H1 (cell line): Measurements from ENCODE around the gene KRT80. TPM values are rescaled to one million over a fixed set of nuclear protein-coding genes. Genes with fewer than 3 reads are reported as not detected.

Source experiments
- EP300 ChIP-seq, 2 experiments: IDR thresholded peaks; 1 replicate in 1 of 2; 2 replicates in 1 of 2; pipeline ENCODE4 v1.6.1; 2011 to 2012; ENCODE audit warnings: low read depth in 2 of 2, low read length in 2 of 2, mild to moderate bottlenecking in 2 of 2, borderline replicate concordance in 1 of 2, inconsistent platforms in 1 of 2, moderate library complexity in 1 of 2
- EZH2 ChIP-seq: fragments of 200-600 bp; sonication (generic); IDR thresholded peaks from 2 replicates; pipeline ENCODE4 v1.7.1; 2012; ENCODE audit warnings: low read depth, mild to moderate bottlenecking, moderate library complexity, low read length, inconsistent platforms; ENCODE audit not compliant: severe bottlenecking
- FOSL1 ChIP-seq: IDR thresholded peaks from 2 replicates; pipeline ENCODE4 v1.6.1; 2011; ENCODE audit warnings: mild to moderate bottlenecking, low read depth, low read length, moderate library complexity; ENCODE audit not compliant: insufficient read depth
- GABPA ChIP-seq: IDR thresholded peaks from 2 replicates; pipeline ENCODE4 v1.6.1; 2011; ENCODE audit warnings: mild to moderate bottlenecking, low read length, moderate library complexity, borderline replicate concordance; ENCODE audit not compliant: insufficient read depth
- HDAC6 ChIP-seq: IDR thresholded peaks from one replicate; pipeline ENCODE4 v1.7.1; 2012; ENCODE audit warnings: low read depth, mild to moderate bottlenecking, inconsistent platforms, low read length, moderate library complexity
- JUN ChIP-seq: IDR thresholded peaks from 2 replicates; pipeline ENCODE4 v1.6.1; 2011; ENCODE audit warnings: low read depth, mild to moderate bottlenecking, improper control_type of control experiment, low read length
- KDM4A ChIP-seq: IDR thresholded peaks from one replicate; pipeline ENCODE4 v1.7.1; 2012; ENCODE audit warnings: low read depth, mild to moderate bottlenecking, moderate library complexity, low read length, inconsistent platforms; ENCODE audit not compliant: severe bottlenecking
- MAFK ChIP-seq: IDR thresholded peaks from 2 replicates; pipeline ENCODE4 v1.6.1; 2012; ENCODE audit warnings: low read depth, mild to moderate bottlenecking, improper control_type of control experiment, low read length
- RAD21 ChIP-seq, 2 experiments: IDR thresholded peaks in 1 of 2; conservative IDR thresholded peaks in 1 of 2; 2 replicates each; pipeline ENCODE4 v1.6.1; 2011; ENCODE audit warnings: low read depth in 2 of 2, low read length in 2 of 2, improper control_type of control experiment in 1 of 2, inconsistent platforms in 1 of 2, mild to moderate bottlenecking in 1 of 2, moderate library complexity in 1 of 2
- RNF2 ChIP-seq: fragments of 200-900, 300-1000 bp; sonication (generic); IDR thresholded peaks from 2 replicates; pipeline ENCODE4 v1.7.1; 2016; ENCODE audit warnings: borderline replicate concordance, low read depth, mild to moderate bottlenecking, antibody characterized with exemption, low read length; ENCODE audit not compliant: poor library complexity, severe bottlenecking; ENCODE audit errors: missing control alignments
- RXRA ChIP-seq: IDR thresholded peaks from 2 replicates; pipeline ENCODE4 v1.6.1; 2011; ENCODE audit warnings: low read depth, mild to moderate bottlenecking, low read length, moderate library complexity; ENCODE audit not compliant: insufficient read depth
- SIN3A ChIP-seq, 2 experiments: IDR thresholded peaks in 1 of 2; conservative IDR thresholded peaks in 1 of 2; 2 replicates each; pipeline ENCODE4 v1.6.1; 2011 to 2012; ENCODE audit warnings: low read length in 2 of 2, improper control_type of control experiment in 1 of 2, low read depth in 1 of 2, mild to moderate bottlenecking in 1 of 2
- SP1 ChIP-seq: IDR thresholded peaks from 2 replicates; pipeline ENCODE4 v1.6.1; 2011; ENCODE audit warnings: low read depth, low read length
- SP4 ChIP-seq: IDR thresholded peaks from 2 replicates; pipeline ENCODE4 v1.6.1; 2012; ENCODE audit warnings: low read length, inconsistent platforms
- SRF ChIP-seq: IDR thresholded peaks from 2 replicates; pipeline ENCODE4 v1.6.1; 2011; ENCODE audit warnings: mild to moderate bottlenecking, low read depth, low read length, moderate library complexity
- TAF1 ChIP-seq: IDR thresholded peaks from 2 replicates; pipeline ENCODE4 v1.6.1; 2011; ENCODE audit warnings: mild to moderate bottlenecking, low read depth, low read length
- polyA plus RNA-seq, 7 experiments: library from polyadenylated mRNA; depleted of rRNA in 3 of 7; stranded (reverse) in 5 of 7; unstranded in 2 of 7; fragments of >200 nt in 5 of 7; fragments of 200-250 nt in 2 of 7; gene quantifications; 1 replicate in 5 of 7; 2 replicates in 1 of 7; 4 replicates in 1 of 7; pipeline versions ENCODE4 v1.2.1 to v1.2.3, GENCODE V29; 2011 to 2013; ENCODE audit warnings: missing spikeins in 2 of 7, mixed read lengths in 2 of 7
- total RNA-seq: library from RNA; stranded (reverse); fragmentation: NEBNext Ultra II Directional; extraction: Animal tissue kit (Norgen Biotek cat#: 25700); gene quantifications from 2 replicates; pipeline ENCODE4 v1.2.1, GENCODE V29; 2021
- TF ChIP-seq, protein P1 (sequence below): IDR thresholded peaks from 2 replicates; pipeline ENCODE4 v1.6.1; 2012; ENCODE audit warnings: low read length, inconsistent platforms
- TF ChIP-seq, protein P2 (sequence below): IDR thresholded peaks from 2 replicates; pipeline ENCODE4 v1.6.1; 2011; ENCODE audit warnings: low read depth, mild to moderate bottlenecking, low read length; ENCODE audit not compliant: insufficient read depth
- TF ChIP-seq, protein P3 (sequence below): IDR thresholded peaks from 2 replicates; pipeline ENCODE4 v1.6.1; 2012; ENCODE audit warnings: inconsistent platforms

KRT80 gene
- total and polyA plus RNA-seq, 2 of the 8 experiments (the other 6 are each of a cell fraction or from before 2014, with no cell fraction given), result 0.05 TPM; not detected in 1

DNA sequence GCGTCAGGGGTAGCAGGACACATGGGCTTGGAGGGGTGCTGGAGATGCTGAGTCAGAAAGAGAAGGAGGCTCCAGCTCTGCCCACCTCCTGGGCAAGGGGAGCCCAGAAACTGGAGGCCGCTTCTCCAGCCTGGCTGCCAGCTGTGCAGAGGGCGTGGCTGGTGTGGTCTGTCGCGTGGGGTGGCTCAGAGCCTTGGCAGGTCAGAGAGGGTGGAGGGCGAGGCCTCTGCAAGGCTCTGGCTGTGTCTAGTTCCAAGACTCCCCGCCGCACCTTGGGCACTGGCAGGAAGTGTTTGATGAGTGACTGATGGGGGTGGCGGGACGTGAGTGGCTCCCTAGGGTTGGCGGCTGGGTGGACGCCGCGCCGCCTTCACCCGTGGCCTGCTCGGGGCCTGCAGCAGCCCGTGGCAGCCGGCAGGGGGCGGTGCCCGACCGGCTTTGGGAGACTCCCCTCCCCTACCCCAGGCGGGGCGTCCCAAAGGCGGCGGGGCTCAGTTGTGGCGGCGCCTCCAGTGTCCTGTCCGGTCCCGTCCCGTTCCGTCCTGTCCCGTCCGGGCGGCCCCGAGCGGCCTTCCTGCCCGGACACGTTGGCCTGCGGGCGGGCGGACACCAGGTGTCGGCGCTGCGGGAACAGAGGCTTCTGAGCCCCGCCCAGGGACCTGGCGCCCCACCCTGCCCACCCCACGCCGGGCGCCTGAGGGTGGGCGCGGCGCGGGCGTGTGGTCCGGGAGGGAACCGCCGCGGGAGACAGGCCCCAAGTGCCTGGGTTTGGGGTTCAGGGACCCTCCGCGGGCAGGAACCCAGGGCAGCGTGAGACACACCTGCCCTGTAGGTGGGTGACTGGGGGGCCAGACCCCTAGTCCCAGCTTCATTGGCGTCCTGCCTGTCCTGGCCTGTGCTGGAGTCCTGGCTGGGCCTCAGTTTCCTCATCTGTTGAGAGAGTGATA lies 39.7 kb downstream of the KRT80 start (continued):
- TF ChIP-seq, protein P1, sequence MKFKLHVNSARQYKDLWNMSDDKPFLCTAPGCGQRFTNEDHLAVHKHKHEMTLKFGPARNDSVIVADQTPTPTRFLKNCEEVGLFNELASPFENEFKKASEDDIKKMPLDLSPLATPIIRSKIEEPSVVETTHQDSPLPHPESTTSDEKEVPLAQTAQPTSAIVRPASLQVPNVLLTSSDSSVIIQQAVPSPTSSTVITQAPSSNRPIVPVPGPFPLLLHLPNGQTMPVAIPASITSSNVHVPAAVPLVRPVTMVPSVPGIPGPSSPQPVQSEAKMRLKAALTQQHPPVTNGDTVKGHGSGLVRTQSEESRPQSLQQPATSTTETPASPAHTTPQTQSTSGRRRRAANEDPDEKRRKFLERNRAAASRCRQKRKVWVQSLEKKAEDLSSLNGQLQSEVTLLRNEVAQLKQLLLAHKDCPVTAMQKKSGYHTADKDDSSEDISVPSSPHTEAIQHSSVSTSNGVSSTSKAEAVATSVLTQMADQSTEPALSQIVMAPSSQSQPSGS, result no peak
- peak; percentile 81 to 82 for TF ChIP-seq RAD21 (IDR thresholded peaks at IDR 0.05 in 1 of 2, conservative IDR thresholded peaks at IDR 0.05 in 1 of 2; ENCODE audit: low read depth in 2 of 2, low read length in 2 of 2)
- peak; percentile 48 for TF ChIP-seq KDM4A
- TF ChIP-seq TAF1, result peak; percentile 51; the same call in 1 of the 2 replicates
- TF ChIP-seq GABPA, result peak; percentile 18; the same call in 1 of the 2 replicates
- TF ChIP-seq MAFK, result no peak
- no peak for TF ChIP-seq SIN3A (conservative IDR thresholded peaks at IDR 0.05 in 1 of 2, IDR thresholded peaks at IDR 0.05 in 1 of 2; ENCODE audit: low read depth in 1 of 2, low read length in 2 of 2)
- TF ChIP-seq RXRA, result no peak
- TF ChIP-seq EP300 (IDR thresholded peaks at IDR 0.05; ENCODE audit: borderline replicate concordance in 1 of 2, low read depth in 2 of 2, low read length in 2 of 2), result peak in 1 of 2 experiments; percentile 39; a peak in 1 of 3 replicates
- TF ChIP-seq RNF2, result no peak
- no peak for TF ChIP-seq HDAC6
- no peak for TF ChIP-seq FOSL1
- TF ChIP-seq SP4, result no peak
- no peak for TF ChIP-seq JUN
- no peak for TF ChIP-seq EZH2
- no peak for TF ChIP-seq SP1
- TF ChIP-seq, protein P2, sequence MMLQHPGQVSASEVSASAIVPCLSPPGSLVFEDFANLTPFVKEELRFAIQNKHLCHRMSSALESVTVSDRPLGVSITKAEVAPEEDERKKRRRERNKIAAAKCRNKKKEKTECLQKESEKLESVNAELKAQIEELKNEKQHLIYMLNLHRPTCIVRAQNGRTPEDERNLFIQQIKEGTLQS, result no peak
- TF ChIP-seq, protein P3, sequence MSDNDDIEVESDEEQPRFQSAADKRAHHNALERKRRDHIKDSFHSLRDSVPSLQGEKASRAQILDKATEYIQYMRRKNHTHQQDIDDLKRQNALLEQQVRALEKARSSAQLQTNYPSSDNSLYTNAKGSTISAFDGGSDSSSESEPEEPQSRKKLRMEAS, result no peak
- no peak for TF ChIP-seq SRF
